GM19455 (cell line): Measurements from ENCODE around the gene STAC2.
"Not testable (repeated sequence)": the region's sequence is repeated elsewhere in the genome, so short reads cannot be mapped to it uniquely, and the experiment has no call there.

Experiments
- ATAC-seq: cut with Tn5 transposase; IDR thresholded peaks from one replicate; pipeline ENCODE4 v1.9.1; 2021; ENCODE audit not compliant: unreplicated experiment

The STAC2 gene

DNA sequence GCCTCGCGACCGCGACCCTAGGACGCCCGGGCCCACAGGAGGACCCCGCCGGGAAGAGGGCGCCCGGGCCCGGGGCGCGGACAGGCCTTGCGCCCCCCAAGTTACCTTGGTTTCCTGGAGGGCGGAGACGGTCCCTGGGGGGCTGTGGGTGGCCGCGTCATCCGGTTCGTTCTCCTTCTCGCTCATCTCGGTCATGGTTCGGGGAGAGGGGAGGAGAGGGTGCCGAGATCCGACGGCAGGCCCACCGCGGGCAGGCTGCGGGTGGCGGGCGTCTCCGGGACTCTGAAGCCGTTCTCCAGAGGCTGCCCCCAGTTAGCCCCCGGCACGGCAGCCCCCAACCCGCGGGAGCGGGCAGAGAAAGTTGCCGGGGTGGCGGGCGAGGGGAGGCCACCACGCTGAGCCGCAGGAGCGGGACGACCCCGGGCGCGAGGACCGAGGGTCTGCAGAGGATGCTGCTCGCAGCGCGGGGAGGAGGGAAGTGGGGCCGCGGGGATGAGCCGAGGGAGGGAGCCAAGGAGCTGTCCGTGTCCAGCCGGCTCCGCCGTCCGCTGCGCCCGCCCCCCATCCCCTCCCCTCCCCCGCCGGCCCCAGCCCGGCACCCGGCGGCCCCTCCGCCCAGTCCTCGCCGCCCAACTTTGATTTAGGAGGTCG is at the start of gene STAC2:
Gene STAC2, minus strand, starts transcription at position 638 of the 651 bp plus-strand sequence. Its CDS starts 443 bp downstream, at position 195.
- ATAC-seq: no peak

DNA sequence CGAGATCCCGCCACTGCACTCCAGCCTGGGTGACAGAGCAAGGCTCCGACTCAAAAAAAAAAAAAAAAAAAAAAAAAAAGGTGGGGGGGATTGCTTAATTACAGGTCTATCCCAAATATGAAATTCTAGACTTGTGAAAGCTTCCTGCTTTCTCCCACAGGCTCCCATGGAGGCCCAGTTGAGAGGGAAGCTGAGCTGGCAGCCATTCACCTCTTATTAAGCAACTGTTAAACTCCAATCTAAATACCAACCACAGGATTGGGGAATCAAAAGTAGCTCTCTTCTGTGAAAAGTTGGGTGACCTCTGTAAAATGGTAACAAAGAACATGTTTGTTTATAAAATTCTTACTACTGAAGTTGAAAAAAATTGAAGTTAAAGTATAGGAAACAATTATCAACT is 45.8 kb upstream of the STAC2 start:
- ATAC-seq: no peak

GRCh38 chr17:39270923-39271322 is 45.2 kb upstream of the STAC2 start:
- ATAC-seq: no peak

- ATAC-seq: no peak
Measured at GRCh38 chr17:39264119-39264518, 38.4 kb upstream of the STAC2 start.

DNA sequence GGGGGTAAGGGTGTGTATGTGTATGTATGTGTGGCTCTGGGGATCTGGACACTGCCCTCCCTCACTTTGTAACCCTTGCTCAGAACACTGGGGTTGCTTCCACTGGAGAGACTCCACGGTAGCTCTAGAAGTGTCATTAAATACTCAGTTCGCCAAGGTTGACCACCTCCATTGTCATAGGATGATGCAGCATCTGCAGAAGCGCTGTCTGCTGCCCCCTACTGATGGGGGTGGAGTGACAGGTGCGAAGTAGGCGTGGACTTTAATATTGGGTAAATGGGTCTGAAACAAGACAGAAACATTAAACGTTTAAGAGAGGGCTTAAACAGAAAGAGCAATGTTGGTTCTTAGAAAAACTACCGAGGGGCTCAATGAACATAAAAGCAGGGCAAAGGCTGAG is 35.5 kb upstream of the STAC2 start:
- no peak for ATAC-seq

DNA sequence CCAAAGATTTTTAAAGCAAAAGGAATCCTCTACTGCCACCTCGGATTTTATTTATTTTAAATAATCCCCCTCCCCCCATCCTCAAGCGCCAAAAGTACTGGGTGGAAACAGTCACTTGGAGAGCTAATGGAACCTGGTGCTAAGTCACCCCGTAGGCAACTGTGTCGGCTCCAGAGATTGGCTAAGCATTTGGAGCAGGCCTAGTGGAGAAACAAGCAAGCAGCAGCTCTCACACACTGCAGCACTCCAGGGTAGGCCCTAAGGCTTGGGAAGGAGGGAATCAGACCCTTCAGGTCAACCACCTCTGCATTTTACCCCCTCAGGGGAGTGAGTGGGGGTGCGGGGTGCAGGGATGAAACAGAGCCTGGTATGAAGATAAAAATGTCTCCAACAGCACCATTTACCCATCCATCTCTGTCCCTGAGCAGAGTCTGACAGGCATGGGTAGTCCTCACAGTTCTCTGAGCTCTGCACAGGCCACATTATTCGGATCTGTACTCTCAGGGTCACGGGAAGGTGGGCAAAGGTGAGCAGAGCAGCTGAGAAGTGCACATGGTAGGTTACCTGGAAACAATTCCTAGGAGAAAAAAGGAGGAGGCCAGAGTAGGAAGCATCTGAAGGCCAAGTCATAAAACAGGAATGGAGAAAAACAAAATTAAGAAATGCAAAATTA is 27.2 kb upstream of the STAC2 start:
- ATAC-seq: no peak

DNA sequence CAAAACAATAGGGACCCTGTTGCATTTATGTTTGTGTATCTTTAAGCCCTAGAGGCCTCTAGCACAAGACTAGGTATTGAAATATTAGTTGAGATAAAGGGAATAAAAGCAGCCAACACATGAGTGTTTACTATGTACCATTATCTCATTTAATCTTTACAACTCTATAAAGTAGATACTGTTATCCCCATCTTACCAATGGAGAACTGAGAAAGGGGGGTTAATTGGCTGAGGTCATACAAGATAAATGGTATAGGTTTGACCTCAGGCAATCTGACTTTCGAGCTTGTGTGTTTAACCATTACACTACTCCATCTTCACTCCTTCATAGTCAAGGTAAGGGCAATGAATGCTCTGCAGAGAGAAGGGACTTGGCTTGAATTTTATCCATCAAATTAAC is 26.3 kb upstream of the STAC2 start:
- ATAC-seq: no peak

- not testable (repeated sequence) for ATAC-seq
Measured at GRCh38 chr17:39250076-39250475, 24.3 kb upstream of the STAC2 start.

DNA sequence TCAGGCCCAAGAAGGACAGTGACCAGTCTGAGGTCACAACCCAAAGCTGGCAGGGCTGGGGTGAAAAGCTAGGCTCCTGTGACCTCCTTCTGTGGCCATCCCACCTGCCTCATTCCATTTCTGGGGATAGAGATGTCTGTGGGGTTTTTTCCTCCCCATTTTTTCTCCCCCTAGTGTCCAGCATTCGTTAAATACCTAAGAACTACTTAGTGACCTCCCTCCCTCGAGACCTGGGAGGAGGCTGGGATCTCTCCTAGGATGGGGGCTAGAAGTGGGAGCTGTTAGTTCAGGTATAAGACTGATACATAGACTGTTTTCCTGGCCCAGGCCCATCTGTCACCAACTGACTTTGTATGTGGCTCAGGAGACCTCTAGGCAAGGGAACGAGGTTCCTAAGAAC is 20.5 kb upstream of the STAC2 start:
- ATAC-seq: no peak

- ATAC-seq: no peak
Measured at GRCh38 chr17:39244600-39245570, 19.1 kb upstream of the STAC2 start.

- ATAC-seq: no peak
Measured at GRCh38 chr17:39244016-39244599, 18.4 kb upstream of the STAC2 start.

DNA sequence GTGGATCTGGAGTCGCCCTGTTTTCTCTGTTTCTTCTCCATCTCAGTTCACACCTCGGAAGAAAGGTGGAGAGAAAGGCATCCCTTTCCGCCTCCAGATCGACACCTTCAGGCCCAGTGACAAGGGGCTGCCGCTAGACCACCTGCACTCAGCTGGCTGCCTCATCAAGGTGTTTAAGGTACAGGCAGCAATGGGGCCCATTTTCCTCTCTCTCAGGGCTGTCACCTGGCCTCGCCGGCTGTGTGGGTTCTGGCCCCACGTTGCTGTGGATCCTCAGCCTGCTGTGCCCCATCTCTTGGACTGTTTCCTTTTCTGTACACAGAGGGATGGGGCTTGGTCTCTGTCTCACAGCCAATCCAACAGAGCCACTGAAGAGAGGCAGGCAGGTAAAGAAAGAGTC is 17.4 kb upstream of the STAC2 start:
- no peak for ATAC-seq

GRCh38 chr17:39240631-39241030 is 14.9 kb upstream of the STAC2 start:
- ATAC-seq: no peak

DNA sequence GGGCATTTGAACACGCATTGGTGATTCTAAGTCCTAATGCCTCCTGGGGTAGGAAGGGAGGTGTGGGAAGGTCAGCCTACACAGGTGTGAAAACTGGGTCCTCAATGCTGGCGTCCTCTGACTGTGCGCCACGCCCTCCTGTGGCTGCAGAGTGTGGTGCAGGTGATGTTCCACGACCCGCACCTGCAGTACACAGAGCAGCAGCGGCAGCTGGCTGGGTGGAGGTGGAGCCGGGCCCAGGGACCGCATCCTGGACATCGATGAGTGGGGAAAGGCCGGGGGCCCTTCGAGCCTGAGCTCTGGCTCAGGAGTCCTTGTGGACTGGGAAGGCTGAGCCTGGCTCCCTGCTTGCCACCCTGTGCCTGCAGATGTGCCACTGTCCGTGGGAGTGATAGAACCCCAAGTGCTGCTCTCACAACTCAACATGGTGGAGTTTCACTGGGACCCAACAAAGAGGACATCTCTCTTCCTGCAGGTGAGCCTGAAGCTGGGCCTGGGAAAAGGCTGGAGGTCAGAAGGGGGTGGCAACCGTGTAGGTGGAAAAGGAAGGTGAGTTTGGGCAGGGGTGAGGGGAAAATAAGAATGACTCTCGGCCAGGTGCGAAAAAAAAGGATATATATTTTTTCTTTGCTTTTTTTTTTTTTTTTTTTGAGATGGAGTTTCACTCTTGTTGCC is 14.0 kb upstream of the STAC2 start:
- ATAC-seq: no peak

DNA sequence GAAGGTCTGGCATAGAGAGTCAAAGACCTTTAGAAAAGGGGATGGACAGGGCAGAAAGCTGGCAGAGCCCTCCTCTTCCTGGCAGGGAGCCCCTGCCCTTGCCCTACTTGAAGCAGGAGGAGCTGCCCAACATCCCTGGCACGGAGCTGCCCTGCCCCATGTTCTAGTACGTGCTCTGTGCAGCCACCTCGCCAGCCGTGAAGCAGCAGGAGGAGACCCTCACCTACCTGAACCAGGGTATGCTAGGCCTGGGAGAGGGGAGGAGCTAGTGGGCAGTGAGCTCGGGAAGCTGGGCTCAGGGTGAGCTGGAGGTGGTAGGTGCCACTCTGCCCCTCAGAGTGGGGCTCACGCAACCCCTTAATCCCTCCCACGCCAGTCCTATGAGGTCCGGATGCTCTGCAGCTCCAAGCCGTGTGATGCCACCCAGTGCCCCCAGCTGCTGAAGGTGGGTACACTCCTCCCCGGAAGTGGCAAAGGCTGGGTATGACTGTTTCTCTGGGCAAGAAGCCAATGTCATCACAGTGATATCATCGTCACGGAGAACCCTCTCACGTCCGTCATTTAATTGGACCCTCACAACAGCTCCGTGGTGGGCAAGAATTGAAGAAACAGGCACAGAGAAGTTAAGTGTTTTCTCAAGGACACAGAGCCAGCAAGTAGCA is 12.7 kb upstream of the STAC2 start:
- ATAC-seq: no peak

DNA sequence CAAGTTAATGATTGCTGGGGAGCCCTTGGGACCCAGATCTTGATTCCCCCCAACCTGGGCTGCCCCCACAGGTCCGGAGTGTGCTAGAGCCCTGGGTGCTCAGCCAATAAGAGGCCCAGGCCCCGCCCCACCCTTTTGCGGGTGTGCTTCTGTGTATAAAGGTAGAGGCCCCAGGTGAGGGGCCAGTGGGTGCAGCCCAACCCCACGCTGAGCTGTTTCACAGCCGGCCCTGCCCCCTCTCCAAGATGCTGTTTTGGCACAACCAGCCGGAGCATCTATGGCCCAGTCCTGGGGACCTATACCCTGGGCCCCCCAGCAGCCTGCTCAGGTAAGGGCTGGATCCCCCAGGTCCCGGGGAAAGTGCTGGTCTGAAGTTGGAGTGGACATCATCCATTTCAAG is 11.8 kb upstream of the STAC2 start:
- no peak for ATAC-seq

GRCh38 chr17:39236981-39237441 is 11.3 kb upstream of the STAC2 start:
- no peak for ATAC-seq

DNA sequence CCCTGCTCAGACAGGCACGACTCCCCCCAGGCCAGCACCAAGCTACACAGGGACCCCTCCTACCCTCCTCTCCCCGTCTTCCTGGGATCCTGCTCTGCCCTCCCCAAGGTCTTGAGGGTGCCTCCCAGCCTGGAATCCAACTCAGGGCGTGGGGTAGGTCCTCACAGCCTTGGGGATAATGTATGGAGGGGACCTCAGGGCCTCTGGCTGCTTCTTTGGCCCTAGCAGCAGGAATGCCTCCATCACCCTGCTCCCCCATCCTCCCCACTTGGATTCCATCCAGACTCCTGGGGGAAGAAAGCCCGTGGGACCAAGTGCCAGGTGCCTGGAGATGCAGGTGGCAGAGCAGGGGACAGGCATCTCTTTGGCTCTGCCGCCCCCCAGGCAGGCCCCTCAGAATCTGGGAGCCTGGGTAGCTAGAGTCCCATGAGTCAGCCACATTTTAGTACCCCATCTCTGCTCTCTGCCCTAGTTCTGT is 10.7 kb upstream of the STAC2 start:
- ATAC-seq: no peak

DNA sequence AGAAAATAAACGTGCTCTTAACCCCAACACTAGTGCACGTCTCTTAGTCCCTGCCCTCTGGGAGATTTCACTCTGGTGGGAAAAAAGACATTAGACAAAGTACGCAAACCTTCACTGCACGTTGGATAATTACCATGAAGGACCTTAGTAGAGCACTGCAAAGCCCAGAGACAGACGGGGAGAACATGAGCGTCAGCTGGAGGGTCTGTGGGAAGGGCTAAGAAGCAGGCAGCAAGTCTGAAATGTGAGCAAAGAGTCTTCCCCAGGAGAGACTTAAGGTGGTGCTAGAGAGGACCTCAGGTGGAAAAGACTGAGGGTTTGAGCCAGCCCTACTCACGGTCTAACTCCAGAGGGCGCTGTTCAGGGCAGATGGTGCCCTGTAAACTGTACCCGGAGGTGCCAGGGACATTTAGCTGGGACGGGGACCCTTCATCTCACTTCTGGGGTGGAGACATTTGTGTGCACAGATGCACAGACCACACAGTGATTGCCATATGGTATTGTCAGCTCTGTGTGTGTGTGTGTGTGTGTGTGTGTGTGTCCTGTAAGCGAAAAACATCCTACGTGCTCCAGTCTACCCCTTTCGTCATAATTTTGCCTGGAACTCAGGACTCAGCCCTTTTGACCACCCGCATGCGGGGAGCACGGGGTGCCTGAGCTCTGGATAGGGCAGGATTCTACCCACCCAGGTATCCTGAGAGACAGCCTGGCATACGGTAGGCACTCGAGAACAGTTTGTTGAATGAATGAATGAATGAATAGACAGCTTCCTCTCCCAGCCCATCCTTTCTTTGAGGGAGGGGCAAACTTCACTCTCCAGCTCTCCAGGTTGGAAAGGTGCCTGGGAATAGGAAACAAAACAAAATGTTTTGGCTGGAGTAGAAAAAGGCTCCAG is 10.1 kb upstream of the STAC2 start:
- ATAC-seq: no peak
